Measurements from ENCODE around the gene PAQR9.

- TF ChIP-seq CTCF (IDR thresholded peaks at IDR 0.05; ENCODE audit: insufficient read depth, low read depth, low read length) (no peak), EZH2 (IDR thresholded peaks at IDR 0.05; ENCODE audit: insufficient read depth, low read length) (no peak)
These were observed 39.3 kb upstream of the PAQR9 start for GRCh38 chr3:143002727-143003126.
